ENCODE results near the gene ADAMTS17.

The ADAMTS17 gene

GRCh38 chr15:100147828-100148227 is 193.9 kb downstream of the ADAMTS17 start:
- no peak for TF ChIP-seq EGR1 (IDR thresholded peaks at IDR 0.05)

GRCh38 chr15:100143378-100143777 is 198.4 kb downstream of the ADAMTS17 start:
- TF ChIP-seq YY1 (IDR thresholded peaks at IDR 0.05; ENCODE audit: low read depth): no peak
- no peak for TF ChIP-seq MAX (IDR thresholded peaks at IDR 0.05)
- TF ChIP-seq EGR1 (IDR thresholded peaks at IDR 0.05): no peak
- no peak for TF ChIP-seq FOXM1 (IDR thresholded peaks at IDR 0.05; ENCODE audit: borderline replicate concordance, low read depth)
- no peak for TF ChIP-seq TCF12 (IDR thresholded peaks at IDR 0.05; ENCODE audit: low read depth)
- no peak for TF ChIP-seq NFIC (IDR thresholded peaks at IDR 0.05)
- TF ChIP-seq RAD21 (IDR thresholded peaks at IDR 0.05; ENCODE audit: low read depth): no peak
- no peak for TF ChIP-seq REST (IDR thresholded peaks at IDR 0.05; ENCODE audit: low read depth)
- TF ChIP-seq CREB1 (IDR thresholded peaks at IDR 0.05; ENCODE audit: low read depth): no peak
- no peak for TF ChIP-seq TEAD4 (IDR thresholded peaks at IDR 0.05)
- no peak for TF ChIP-seq TAF1 (IDR thresholded peaks at IDR 0.05; ENCODE audit: low read depth)
- TF ChIP-seq, protein P1, sequence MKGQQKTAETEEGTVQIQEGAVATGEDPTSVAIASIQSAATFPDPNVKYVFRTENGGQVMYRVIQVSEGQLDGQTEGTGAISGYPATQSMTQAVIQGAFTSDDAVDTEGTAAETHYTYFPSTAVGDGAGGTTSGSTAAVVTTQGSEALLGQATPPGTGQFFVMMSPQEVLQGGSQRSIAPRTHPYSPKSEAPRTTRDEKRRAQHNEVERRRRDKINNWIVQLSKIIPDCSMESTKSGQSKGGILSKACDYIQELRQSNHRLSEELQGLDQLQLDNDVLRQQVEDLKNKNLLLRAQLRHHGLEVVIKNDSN (IDR thresholded peaks at IDR 0.05): no peak
- no peak for TF ChIP-seq CEBPB (IDR thresholded peaks at IDR 0.05)
- TF ChIP-seq EP300 (IDR thresholded peaks at IDR 0.05; ENCODE audit: borderline replicate concordance): no peak
- TF ChIP-seq ZBTB7A (IDR thresholded peaks at IDR 0.05; ENCODE audit: low read depth): no peak

DNA sequence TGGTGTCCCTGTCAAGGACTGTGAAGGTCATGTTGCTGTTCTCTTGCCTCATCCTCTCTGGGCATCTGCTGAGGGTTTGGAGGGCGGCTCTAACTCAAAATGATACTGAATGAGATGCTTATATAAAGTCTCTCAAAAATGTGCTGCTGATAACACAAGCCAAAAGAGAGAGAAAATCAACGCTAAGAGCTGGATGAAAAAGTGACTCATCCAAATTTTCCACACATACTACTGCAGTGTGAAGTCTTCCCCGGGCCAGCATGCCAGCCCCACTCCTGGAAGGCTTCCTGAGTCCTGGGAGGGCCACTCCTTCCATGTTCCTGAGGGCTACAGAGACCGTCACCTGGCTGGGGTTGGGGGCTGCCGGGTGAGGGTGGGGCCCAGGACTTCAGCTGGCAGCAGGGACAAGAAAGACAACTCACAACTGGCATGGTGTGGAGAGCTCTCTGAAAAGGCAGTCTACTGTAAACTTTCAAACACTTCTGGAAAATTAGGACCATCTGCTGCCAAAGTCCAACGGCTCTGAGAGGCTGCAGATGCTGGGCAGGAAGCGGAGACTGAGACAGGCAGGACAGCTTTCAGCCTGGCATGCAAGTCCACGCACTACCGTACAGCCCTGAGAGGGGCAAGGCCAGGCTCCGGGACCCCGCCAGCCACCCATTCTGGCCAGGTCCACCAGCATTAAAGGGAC is 200.3 kb downstream of the ADAMTS17 start:
- TF ChIP-seq EGR1 (IDR thresholded peaks at IDR 0.05): no peak
- no peak for TF ChIP-seq FOXM1 (IDR thresholded peaks at IDR 0.05; ENCODE audit: borderline replicate concordance, low read depth)
- no peak for TF ChIP-seq CREB1 (IDR thresholded peaks at IDR 0.05; ENCODE audit: low read depth)
- TF ChIP-seq, protein P1 (IDR thresholded peaks at IDR 0.05): no peak
- no peak for TF ChIP-seq CEBPB (IDR thresholded peaks at IDR 0.05)
- TF ChIP-seq RAD21 (IDR thresholded peaks at IDR 0.05; ENCODE audit: low read depth): no peak
- TF ChIP-seq TCF12 (IDR thresholded peaks at IDR 0.05; ENCODE audit: low read depth): no peak
- TF ChIP-seq TEAD4 (IDR thresholded peaks at IDR 0.05): no peak
- TF ChIP-seq TAF1 (IDR thresholded peaks at IDR 0.05; ENCODE audit: low read depth): no peak
- TF ChIP-seq YY1 (IDR thresholded peaks at IDR 0.05; ENCODE audit: low read depth): no peak
- no peak for TF ChIP-seq EP300 (IDR thresholded peaks at IDR 0.05; ENCODE audit: borderline replicate concordance)
- TF ChIP-seq MAX (IDR thresholded peaks at IDR 0.05): no peak
- TF ChIP-seq ZBTB7A (IDR thresholded peaks at IDR 0.05; ENCODE audit: low read depth): no peak
- TF ChIP-seq NFIC (IDR thresholded peaks at IDR 0.05): no peak
- no peak for TF ChIP-seq REST (IDR thresholded peaks at IDR 0.05; ENCODE audit: low read depth)

GRCh38 chr15:100140527-100141308 is 201.1 kb downstream of the ADAMTS17 start:
- TF ChIP-seq YY1 (IDR thresholded peaks at IDR 0.05; ENCODE audit: low read depth): no peak
- no peak for TF ChIP-seq MAX (IDR thresholded peaks at IDR 0.05)
- TF ChIP-seq TEAD4 (IDR thresholded peaks at IDR 0.05): no peak
- no peak for TF ChIP-seq CREB1 (IDR thresholded peaks at IDR 0.05; ENCODE audit: low read depth)
- TF ChIP-seq ZBTB7A (IDR thresholded peaks at IDR 0.05; ENCODE audit: low read depth): no peak
- no peak for TF ChIP-seq NFIC (IDR thresholded peaks at IDR 0.05)
- TF ChIP-seq TCF12 (IDR thresholded peaks at IDR 0.05; ENCODE audit: low read depth): no peak
- TF ChIP-seq TAF1 (IDR thresholded peaks at IDR 0.05; ENCODE audit: low read depth): no peak
- TF ChIP-seq FOXM1 (IDR thresholded peaks at IDR 0.05; ENCODE audit: borderline replicate concordance, low read depth): no peak
- TF ChIP-seq RAD21 (IDR thresholded peaks at IDR 0.05; ENCODE audit: low read depth): no peak

- no peak for TF ChIP-seq REST (IDR thresholded peaks at IDR 0.05; ENCODE audit: low read depth)
- TF ChIP-seq RAD21 (IDR thresholded peaks at IDR 0.05; ENCODE audit: low read depth): no peak
- no peak for TF ChIP-seq CEBPB (IDR thresholded peaks at IDR 0.05)
- no peak for TF ChIP-seq CREB1 (IDR thresholded peaks at IDR 0.05; ENCODE audit: low read depth)
- no peak for TF ChIP-seq TEAD4 (IDR thresholded peaks at IDR 0.05)
These were observed 207.2 kb downstream of the ADAMTS17 start for GRCh38 chr15:100134586-100134985.

Data from Ishikawa (cell line).